GM10266 (cell line): ENCODE results near the gene EXOC1.

Source experiments
- DNase-seq: peaks from one replicate; pipeline ENCODE4 v3.0.0; 2012; ENCODE audit errors: extremely low spot score
- CTCF ChIP-seq: IDR thresholded peaks from 2 replicates; pipeline ENCODE4 v1.5.1; 2012; ENCODE audit warnings: mild to moderate bottlenecking, low read depth; ENCODE audit not compliant: control insufficient read depth, insufficient read depth; ENCODE audit errors: missing control alignments

Gene EXOC1

GRCh38 chr4:55853484-55854046 is at the start of gene EXOC1:
Gene EXOC1, plus strand, starts transcription at chr4:55853648. Its CDS starts 4,676 bp downstream, at chr4:55858324.
- no peak for TF ChIP-seq CTCF
- DNase-seq: peak; percentile 87

DNA sequence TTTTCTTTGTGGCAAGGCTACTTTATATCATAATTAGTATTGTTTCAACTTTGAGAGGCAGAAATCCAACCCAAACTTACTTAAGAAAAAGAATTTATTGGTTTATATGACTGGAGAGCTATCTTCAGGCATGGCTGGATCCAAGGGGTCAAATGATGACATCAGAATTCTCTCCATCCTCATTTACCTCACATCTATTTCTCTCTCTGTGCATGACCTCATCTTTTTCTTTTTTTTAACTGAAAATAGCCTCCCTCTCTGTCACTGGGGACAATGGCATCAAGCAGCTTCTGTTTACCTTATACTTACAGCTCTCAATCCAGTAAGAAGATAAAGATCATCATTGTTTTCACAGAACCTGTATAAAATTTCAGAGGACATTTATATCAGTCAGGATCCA is 45.9 kb upstream of the EXOC1 start:
- DNase-seq: no peak
- TF ChIP-seq CTCF: no peak

- no peak for DNase-seq
- TF ChIP-seq CTCF: no peak
Measured at GRCh38 chr4:55808186-55808585, 45.3 kb upstream of the EXOC1 start.

DNA sequence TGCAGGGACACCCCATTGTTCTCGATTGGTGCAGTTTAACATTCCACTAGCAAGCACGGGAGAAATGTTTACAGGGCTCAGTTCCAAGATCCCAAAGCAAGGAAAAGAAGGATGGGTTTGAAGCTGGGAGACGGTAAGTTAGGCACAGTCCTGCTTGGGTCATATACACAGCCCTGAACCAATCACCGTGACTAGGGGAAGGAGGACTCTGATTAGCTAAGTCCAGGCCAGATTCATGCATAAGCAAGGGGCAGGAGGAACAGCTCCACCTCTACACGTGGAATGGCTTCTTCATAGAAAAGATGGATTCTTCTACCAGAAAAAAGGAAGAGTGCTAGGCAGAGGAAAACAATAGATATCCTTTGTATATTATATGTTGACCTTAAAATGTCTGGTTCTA is 44.8 kb upstream of the EXOC1 start:
- DNase-seq: no peak
- no peak for TF ChIP-seq CTCF

DNA sequence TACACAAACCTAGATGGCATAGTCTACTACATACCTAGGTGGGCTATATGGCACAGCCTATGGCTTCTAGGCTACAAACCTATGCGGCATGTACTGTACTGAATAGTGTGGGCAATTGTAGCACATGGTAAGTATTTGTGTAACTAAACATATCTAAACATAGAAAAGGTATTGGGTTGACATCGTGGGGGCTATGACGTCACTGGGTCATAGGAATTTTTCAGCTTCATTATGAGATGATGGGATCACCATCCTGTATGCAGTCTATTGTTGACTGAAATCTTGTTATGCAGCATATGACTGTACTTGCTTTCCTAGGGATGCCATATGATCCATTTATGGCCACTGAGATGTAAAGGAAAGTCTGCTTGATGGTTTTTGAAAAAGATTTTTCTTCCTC is 35.8 kb upstream of the EXOC1 start:
- DNase-seq: no peak
- no peak for TF ChIP-seq CTCF

DNA sequence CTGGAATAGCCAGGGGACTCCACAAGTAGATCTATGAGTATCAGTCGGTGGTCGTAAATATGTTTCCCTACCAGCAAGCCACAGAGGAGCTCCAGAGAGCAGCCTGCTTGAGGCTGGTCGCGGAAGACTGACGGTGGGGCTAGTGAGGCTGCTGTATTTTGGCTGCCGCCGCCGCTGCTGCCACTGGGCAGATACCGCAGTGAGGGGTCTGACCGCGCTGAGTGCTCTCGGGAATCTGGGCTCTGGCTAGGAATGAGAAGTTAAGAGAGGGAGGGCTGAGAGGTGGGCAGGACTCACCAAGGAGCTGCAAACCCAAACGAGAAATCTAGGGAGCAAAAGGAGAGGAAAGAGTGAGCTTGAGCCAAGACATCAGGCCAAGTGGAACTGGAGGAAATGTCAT is 33.8 kb upstream of the EXOC1 start, which contains the start of gene EXOC1L:
TSS of gene EXOC1L (plus strand) at position 157 of the 400 bp plus-strand sequence. CDS start at position 394, 237 bp downstream.
- no peak for TF ChIP-seq CTCF
- DNase-seq: no peak

DNA sequence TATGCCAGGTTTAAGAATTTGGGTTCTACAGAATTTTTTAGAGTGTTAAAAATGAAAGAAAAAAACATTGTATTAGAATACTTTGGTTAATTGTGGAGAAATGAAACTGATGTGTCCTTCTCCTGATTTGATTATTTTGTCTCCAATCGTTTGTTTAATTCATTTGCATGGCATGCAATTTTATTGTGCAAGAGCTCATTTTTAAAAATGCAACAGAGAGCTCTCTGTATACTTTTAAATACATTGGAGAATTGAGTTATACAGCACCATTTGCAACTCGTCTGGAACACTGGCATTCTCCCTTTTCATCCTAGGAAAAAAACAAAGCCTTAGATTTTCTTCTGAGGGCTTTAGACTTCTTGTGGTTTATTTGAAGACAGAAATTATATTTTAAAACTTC is 33.2 kb upstream of the EXOC1 start:
- TF ChIP-seq CTCF: no peak
- DNase-seq: no peak
